Nephron (organoid): ENCODE results near the gene MKRN1.

Experiments
- H3K27ac Mint-ChIP-seq, 3 experiments: 2 replicates each; pipeline ENCODE4 v1.8.0; 2020; ENCODE audit warnings: mixed read lengths in 3 of 3, mild to moderate bottlenecking in 2 of 3, moderate library complexity in 1 of 3
- H3K27me3 Mint-ChIP-seq: 2 replicates; pipeline ENCODE4 v1.8.0; 2021; ENCODE audit warnings: low read depth, mild to moderate bottlenecking, moderate library complexity, mixed read lengths
- H3K36me3 Mint-ChIP-seq: 2 replicates; pipeline ENCODE4 v1.8.0; 2020; ENCODE audit warnings: low read depth, mixed read lengths
- H3K4me1 Mint-ChIP-seq: 2 replicates; pipeline ENCODE4 v1.8.0; 2020; ENCODE audit warnings: mixed read lengths
- H3K4me3 Mint-ChIP-seq, 3 experiments: 2 replicates each; pipeline ENCODE4 v1.8.0; 2020; ENCODE audit warnings: mild to moderate bottlenecking in 3 of 3, mixed read lengths in 3 of 3, moderate library complexity in 2 of 3
- H3K9me3 Mint-ChIP-seq: 2 replicates; pipeline ENCODE4 v1.8.0; 2020; ENCODE audit warnings: mixed read lengths
- CTCF ChIP-seq, 3 experiments: fragments of 200-600 bp; sonication (generic); IDR thresholded peaks; one replicate each; pipeline ENCODE4 v1.5.0; 2021; ENCODE audit warnings: antibody characterized with exemption in 3 of 3; ENCODE audit not compliant: unreplicated experiment in 3 of 3

Gene MKRN1

GRCh38 chr7:140404565-140405065, 74.7 kb downstream of the MKRN1 start:
- no peak for TF ChIP-seq CTCF (IDR thresholded peaks at IDR 0.05; ENCODE audit: unreplicated experiment in 3 of 3)
- Mint-ChIP-seq H3K27ac (peak overlapping the region; percentile 4 to 83 (median 17)), H3K9me3 (no peaks in the 10 kb centered on the region), H3K4me1 (peaks cover 17% of the 10 kb centered on the region), H3K4me3 (peak overlapping the region; percentile 76 to 84 (median 76)), H3K36me3 (peaks cover 5% of the 10 kb centered on the region), H3K27me3 (peaks cover 20% of the 10 kb centered on the region)

- peaks cover 17% of the 10 kb centered on the region for H3K4me1 Mint-ChIP-seq
- peaks cover 20% of the 10 kb centered on the region for H3K27me3 Mint-ChIP-seq
- H3K36me3 Mint-ChIP-seq: peaks cover 5% of the 10 kb centered on the region
- peak within 1 kb of the TSS; percentile 76 to 84 (median 76) for H3K4me3 Mint-ChIP-seq
- H3K9me3 Mint-ChIP-seq: no peaks in the 10 kb centered on the region
- no peak for TF ChIP-seq CTCF (IDR thresholded peaks at IDR 0.05; ENCODE audit: unreplicated experiment in 3 of 3)
- peak within 1 kb of the TSS; percentile 4 to 83 (median 17) for H3K27ac Mint-ChIP-seq
Observed at GRCh38 chr7:140403878-140404564, 75.3 kb downstream of the MKRN1 start, which contains the start of gene RAB19. Gene RAB19, plus strand, starts transcription at chr7:140404058. Its CDS starts 3,589 bp downstream, at chr7:140407647.
